ENCODE measurements around the gene DDX19B.
A peak's percentile ranks its signal among the peaks of the same experiment; 100 is the strongest.
"Not testable (repeated sequence)": the region's sequence is repeated elsewhere in the genome, so short reads cannot be mapped to it uniquely, and the experiment has no call there.

DDX19B gene

DNA sequence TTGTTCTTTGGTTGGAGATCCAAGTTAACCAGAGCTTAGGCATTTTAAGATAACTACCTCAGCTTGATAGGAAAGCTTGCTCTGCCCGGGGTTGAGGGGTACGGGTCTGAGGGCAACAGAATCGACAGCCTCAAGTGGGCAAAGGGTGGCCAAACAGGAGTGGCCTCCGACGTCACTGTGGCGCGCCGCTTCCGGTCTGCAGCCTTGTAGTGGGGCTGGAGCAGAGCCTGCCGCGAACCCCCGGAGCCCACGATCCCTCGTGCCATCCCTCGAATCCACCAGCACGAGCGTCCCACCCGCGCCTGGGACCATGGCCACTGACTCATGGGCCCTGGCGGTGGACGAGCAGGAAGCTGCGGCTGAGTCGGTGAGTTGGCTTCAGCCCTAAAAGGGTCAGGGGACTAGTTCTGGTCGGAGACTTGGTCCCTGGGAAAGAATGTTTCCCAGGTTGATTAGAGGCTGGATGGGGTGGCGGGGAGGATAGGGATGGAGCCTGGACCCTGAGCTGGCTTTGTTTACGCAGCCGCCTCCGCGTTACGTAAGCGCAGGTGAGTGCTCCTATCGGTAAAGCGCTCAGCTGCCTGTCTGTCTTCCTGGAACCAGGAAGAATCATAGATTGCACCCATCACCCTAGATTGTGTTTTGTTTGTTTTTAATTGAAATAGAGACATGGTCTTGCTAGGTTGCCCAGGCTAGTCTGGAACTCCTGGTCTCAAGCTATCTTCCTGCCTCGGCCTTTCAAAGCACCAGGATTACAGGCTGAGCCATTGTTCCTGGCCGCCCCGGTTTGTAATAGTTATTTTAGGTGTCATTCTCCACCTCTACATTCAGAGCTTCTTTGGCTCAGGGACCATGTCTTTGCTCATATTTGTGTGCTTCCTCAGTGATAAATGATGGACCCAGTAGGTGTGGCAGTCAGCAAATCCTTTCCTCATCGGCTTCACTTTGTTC lies at the start of gene DDX19B:
DDX19B (plus strand) TSS at position 199 of the 951 bp plus-strand sequence; CDS start at position 311, 112 bp downstream.
- DNase-seq (ENCODE audit: low read depth), result peak; percentile 31

DNA sequence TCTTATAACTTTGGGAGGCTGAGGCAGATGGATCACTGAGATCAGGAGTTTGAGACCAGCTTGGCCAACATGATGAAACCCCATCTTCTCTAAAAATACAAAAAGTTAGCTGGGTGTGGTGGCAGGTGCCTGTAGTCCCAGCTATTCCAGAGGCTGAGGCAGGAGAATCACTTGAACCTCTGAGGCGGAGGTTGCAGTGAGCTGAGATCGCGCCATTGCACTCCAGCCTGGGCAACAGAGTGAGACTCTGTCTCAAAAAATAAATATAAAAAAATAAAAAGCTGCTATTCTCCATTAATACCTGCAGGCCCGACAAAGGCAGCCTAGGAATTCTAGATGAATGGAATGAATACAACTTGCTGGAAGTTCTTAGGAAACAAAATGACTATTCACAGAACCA lies 49.3 kb upstream of the DDX19B start:
- not testable (repeated sequence) for DNase-seq (ENCODE audit: low read depth)

DNA sequence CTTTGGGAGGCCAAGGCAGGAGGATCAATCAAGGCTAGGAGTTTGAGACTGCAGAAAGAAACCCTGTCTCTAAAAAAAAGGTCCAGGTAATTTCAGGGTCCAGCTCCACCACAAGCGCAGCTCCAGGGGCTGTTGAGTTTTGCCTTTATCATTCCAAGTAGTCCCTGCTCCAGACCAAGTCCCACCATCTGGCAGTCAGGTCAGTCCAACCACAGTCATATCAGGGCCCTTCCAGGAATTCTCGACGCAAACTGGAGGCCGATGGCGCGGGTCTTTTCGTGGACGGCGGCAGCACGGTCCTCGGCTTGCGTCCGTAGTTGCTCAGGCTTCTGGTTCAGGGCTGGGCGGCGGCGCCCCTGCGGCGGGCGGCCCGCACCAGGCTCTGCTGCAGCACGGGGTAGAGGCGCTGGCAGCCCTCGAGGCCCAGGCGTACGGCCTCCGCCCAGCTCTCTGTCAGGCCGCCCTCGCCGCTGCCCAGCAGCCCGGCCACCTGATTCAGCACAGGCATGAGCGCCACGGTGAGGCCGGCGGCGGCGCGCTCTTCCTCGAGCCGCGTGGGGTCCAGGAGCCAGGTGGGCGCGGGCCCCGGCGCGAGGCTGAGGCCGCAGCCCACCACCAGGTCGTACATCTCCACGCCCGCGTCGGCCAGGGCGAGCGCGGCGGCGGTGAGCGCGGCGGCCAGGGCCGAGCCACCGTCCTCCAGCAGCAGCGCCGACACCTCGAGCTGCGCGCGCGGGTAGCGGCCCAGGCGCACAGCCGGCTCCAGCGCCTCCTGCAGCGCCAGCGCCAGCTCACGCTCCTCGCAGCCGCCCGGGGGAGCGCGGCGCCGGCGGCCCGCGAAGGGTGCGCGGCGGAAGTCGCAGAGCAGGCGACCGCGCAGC lies 48.0 kb upstream of the DDX19B start:
- no peak for DNase-seq (ENCODE audit: low read depth)

DNA sequence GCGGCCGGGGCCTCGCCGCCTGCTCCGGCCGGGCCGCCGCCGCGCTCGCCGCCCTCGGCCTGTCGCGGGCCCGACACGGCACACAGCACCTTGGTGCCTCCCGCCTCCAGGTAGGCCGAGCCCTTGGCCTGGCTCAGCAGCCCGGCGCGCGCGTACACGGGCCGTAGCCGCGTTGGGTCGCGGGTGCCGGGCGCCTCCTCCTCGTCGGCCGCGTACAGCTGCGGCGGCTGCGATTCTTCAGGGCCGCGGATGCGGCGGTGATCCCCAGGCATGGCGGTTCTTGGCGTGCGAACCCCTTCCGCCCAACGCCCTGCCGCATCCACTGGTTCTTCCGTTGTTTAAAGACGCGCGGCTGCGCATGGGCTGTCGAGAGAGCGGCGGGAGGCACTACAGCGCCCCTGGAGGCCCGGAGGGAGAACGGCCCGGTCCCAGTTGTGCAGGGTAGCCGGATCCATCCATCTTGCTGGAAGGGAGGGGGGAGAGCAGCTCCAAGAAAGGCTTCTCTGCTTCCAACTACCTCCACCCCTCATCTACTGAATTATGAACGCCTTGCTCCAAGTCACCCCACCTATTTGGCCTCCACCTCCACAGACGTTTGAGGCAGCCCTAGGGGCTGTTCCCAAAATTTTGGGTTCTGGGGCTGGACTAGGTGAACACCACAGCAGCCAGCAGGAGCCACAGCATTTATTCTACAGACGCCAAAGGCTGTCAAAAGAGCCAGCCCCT lies 47.2 kb upstream of the DDX19B start, which contains the start of gene EXOSC6:
EXOSC6 (minus strand) TSS at position 312 of the 726 bp plus-strand sequence; CDS start at position 272, 40 bp downstream.
- DNase-seq (ENCODE audit: low read depth), result peak; percentile 86

DNA sequence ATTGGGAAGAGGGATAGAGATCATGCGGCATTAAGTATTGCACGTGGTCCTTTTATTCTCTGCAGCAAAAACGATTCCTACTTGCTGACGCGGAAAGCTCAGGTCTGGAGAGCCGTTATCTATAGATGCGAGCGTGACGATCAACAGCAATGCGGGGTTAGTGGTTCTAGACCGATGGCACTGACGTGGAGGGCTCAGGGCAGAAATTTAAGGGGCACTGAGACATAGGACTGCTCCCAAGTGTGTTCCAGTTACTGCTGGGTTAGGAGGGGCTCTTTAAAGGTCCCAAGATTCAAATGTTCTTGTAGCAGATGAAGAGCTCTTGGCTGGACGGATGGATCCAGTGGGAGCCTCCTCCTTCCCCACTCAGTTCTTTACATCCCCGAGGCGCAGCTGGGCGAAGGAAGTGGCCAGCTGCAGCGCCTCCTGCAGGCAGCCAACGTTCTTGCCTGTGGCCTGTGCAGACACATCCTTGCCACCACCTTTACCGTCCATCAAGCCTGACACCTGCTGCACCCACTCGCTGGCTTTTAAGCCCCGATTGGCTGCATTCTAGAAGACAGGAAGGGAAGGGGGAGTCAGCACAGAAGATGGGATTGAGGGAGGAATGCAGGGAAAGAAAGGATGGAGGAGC lies 46.5 kb upstream of the DDX19B start:
- no peak for DNase-seq (ENCODE audit: low read depth)

DNA sequence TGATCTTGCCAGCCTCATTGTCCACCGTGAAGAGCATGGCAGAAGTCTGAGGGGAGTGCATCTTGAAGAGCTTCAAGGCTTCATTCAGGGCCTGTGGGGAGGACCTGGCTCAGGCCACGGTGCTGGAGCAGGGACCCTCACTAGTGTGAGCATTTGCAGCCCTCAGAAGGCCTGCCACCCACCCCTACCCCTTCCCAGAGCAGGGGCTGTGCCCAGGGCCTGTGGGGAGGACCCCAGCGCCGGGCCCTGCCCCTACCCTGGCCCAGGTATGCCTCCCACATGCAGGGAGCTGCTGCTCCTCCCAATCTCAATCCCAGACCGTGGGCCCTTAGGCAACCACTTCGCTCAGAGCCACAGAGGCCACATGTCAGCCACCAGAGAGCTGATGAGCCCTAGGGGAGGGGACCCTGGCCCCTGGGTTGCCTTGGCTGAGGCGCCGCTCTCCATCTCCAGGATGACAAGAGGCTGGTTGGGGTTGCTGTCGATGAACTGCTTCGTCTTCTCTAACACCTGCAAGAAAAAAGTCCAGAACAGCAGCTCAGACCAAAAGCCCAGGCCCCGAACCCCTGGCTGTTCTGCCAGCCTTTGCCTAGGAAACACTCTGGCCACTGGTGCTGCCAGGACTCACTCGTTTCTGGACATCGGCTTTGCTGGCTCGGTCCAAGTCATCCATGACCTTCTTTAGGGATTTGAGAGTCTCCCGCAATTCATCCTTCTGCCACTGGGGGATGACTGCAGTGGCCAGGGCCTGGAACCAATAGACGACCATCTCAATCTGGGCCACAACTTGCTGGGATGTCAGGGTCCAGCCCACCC lies 45.5 kb upstream of the DDX19B start:
- DNase-seq (ENCODE audit: low read depth), result peak; percentile 13

DNA sequence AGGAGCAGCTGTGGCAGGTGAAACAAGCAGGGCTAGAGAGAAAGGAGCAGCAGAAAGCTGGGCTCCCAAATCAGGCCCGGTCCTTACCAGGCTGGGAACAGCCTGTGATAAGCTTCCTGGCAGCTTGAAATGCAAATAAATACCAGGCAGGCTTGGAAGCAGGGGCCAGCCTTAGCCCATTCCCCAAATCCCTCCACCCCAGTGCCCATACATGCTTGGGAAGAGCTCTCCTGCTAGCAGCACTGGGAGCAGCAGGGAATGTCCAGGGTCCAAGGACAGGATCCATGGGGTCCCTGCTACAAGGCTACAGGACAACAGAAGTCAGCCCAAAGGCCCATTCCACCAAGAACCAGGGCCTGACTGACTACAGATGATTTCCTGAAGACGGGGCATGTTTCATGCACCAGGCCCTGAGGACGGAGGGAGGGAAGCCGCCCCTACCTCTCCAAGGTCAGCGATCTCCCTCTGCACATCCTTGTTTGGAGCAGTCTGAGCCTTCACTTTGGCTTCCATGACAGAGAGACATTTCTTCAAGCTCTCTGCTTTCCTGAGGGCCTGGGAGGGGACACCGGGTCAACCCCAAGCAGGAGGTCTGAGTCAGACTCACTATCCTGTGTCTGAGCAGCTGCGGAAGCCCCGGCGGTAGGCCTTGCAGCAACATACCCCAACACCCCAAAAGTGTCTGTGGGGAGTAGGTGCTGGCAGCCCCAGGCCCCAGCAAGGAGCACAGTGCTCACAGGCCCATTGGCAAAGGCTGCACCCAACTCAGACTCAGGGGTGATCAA lies 44.6 kb upstream of the DDX19B start:
- DNase-seq (ENCODE audit: low read depth), result no peak

DNA sequence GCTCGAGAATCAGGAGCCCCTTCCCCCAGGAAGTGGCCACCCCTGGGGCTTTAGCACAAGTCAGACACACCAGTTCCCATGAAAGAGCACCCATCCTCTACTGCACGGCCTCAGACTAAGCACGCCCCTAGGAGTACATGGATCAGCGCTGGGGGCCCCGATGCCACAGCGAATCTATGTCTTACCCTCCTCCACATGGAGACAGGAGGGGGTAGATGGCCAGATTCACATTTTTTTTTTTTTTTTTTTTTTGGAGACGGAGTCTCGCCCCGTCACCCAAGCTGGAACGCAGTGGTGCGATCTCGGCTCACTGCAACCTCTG lies 44.1 kb upstream of the DDX19B start:
- DNase-seq (ENCODE audit: low read depth), result no peak

DNA sequence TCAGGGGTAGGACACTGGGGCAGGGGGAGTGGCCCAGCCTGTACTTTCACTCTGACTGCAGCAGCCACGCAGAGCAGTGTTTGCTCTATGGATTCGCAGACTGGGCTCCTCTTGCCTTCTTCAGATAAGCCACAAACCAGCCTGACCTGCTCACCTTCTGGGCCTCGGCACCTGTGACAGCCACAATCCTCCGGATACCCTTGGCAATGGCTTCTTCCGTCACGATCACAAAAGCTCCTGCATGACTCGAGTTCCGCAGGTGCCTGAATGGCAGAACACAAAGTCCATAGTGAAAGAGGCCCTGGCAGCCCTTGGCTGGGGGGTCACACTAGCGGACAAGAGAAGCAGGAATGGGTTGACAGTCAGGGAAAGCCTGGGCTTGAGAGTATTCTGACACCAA lies 43.4 kb upstream of the DDX19B start:
- no peak for DNase-seq (ENCODE audit: low read depth)

DNA sequence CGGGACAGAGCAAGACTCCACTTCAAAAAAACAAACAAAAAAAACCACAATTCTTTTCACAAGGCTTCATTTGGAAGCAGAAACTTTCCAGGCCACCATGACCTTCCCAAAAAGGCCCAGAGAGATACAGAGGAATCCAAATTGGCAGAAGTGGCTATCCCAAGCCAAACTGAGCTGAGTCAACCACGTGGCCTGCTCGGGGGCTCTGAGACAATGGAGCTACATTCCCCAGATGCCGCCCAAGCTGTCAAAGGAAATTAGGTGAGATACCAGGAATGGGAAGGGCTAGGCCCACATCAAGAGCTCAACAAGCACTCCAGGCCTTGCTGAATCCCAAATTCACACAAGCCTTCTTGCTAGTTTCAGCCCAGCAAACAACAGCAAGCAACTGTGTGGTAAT lies 41.6 kb upstream of the DDX19B start:
- no peak for DNase-seq (ENCODE audit: low read depth)

DNA sequence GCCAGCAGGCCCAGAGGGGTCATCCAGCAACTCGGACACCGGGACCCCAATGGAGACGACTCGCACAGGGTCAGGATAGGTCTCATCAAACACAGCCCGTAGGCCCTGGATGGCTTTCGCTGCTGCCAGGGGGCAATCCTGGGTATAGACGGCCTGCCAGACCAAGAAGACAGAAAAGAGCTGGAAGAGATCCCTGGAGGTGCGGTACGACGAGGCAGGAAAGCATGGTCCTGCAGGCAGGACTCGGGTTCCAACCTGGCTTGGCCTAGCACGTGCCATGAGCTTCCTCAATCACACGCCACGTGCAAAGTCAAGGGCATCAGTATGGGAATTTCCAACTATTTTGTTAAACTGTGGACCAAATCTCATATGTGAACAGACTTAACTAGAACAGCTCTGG lies 40.9 kb upstream of the DDX19B start:
- no peak for DNase-seq (ENCODE audit: low read depth)

DNA sequence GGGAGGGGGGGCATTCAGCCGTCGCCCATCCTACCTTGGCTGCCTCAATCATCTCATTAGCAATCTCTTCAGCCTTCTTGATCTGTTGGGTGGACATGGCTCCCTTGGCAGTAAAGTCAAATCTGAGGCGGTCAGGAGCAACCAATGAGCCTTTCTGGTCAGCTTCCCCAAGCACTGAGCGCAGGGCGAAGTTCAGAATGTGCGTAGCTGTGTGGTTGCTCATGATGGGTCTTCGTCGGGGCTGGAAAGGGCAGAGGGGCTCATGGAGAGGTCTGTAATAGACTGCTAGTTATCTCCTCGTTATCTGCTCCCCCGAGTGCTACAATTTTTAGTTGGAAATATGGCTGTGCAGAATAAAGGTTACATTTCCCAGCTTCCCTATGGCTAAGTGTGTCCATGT lies 40.0 kb upstream of the DDX19B start:
- no peak for DNase-seq (ENCODE audit: low read depth)

DNA sequence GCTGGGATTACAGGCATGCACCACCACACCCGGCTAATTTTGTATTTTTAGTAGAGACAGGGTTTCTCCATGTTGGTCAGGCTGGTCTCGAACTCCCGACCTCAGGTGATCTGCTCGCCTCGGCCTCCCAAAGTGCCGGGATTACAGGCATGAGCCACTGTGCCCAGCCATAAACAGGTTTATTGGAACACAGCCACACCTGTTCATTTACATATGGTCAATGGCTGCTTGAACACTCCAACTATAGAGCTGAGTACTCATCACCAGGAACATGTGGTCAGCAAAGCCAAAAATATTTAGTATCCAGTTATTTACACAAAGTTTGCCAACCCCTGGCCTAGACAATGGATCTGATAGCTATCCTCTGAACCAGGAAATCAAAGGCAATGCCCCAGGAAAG lies 39.1 kb upstream of the DDX19B start:
- DNase-seq (ENCODE audit: low read depth), result not testable (repeated sequence)

DNA sequence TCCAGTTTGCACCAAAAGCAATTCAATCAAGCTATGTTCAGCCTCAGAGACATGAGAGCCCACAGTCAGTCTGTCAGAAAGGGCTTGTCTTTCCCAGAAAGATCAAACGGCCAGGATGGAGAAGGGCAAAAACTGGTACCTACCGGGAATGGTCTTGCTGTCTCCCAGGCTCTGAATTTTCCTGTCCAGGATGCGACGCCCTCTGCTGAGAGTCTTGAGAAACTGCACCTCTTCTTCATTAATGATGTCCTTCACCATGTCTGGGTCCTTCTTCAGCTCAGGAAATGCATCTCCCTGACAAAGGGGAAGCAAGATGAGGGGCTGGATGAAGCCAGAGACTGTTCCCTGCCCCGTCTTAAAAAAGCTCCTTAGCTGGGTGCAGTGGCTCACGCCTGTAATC lies 31.5 kb upstream of the DDX19B start:
- DNase-seq (ENCODE audit: low read depth), result no peak

DNA sequence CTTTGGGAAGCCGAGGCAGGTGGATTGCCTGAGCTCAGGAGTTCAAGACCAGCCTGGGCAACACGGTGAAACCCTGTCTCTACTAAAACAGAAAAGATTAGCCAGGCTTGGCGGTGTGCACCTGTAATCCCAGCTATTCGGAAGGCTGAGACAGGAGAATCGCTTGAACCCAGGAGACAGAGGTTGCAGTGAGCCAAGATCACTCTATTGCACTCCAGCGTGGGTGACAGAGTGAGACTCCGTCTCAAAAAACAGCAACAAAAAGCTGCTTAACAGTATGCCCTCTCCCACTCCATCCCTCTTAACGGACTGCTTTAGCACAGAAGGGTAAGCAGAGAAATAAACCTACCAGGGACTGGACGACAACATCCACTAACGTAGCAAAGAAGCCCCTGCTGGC lies 31.1 kb upstream of the DDX19B start:
- DNase-seq (ENCODE audit: low read depth), result not testable (repeated sequence)

DNA sequence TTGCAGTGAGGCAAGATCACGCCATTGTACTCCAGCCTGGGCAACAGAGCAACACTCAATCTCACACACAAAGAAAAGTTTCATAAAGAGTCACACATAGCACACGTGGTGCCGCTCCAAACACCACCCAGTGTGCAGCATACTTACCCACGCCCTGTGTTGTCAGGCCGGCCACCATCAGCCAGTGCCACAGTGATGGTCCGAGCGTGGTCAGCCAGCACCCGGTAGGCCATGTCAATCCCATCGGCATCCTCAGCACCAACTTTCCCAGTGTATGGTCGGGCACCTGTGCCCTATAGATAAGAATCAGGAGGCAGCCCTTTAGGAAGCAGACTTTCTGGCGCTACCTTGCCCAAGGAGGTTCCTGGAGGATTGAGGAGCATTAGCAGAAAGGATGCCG lies 29.5 kb upstream of the DDX19B start:
- DNase-seq (ENCODE audit: low read depth), result no peak

DNA sequence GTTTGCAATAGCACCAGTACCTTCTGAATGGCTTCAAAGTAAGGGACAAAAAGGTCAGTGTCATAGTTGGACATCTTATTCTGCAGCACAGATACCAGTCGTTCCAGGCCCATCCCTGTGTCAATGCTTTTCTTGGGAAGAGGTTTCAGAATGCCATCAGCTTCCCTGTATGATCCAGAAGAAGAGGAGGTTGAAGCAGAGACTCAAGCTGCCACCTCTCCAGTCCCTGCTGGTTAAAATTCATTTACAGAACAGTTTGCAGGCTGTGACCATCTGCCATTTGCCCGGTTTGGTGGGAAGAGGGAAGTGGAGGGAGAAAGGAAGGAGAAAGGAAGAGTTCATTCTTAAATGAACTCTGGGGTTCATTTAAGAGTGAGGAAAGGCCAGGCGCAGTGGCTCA lies 28.8 kb upstream of the DDX19B start:
- no peak for DNase-seq (ENCODE audit: low read depth)

DNA sequence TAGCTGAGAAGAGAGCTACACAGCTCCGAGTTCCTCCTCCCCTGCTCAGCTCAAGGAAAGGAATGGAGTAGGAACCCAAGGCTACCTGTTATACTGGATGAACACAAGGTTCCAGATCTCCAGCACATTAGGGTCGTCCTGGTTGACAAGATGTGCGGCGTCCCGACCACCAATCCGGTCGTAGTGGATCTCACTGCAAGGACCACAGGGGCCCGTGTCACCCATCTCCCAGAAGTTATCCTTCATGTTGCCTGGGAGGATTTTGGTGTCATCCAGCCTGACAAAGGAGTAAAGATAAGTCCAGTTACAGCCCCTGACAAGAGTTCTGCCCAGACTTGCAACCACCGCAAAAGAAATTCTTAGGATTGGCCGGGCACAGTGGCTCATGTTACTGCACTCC lies 27.3 kb upstream of the DDX19B start:
- DNase-seq (ENCODE audit: low read depth), result no peak

DNA sequence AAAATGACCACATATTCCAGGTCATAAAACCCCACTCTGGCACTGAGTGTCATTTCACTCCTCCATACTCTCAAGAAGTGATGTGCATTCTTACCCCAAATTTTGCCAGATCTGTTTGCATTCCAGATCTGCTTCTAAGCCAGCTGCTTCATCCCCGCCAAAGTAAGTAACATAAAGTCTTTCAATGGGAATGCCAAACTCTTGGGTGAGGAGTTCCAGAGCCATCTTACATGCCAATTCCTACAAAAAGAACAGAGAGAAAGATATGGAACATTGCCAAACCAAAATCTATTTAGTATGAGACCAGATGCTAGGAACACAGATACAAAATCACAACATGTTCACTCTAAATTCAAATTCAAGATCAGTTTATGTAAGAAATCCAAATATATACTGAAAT lies 22.6 kb upstream of the DDX19B start:
- no peak for DNase-seq (ENCODE audit: low read depth)
